ENCODE data around the gene SKIC8.

Gene SKIC8

GRCh38 chr15:78322243-78322642 lies 22.8 kb upstream of the SKIC8 start:
- no peak for DNase-seq (ENCODE audit: low read depth in 1 of 2, low spot score in 1 of 2)

- DNase-seq (ENCODE audit: low read depth in 1 of 2, low spot score in 1 of 2): no peak
Measured at GRCh38 chr15:78321786-78322185, 22.4 kb upstream of the SKIC8 start.

- no peak for DNase-seq (ENCODE audit: low read depth in 1 of 2, low spot score in 1 of 2)
Measured at GRCh38 chr15:78321041-78321570, 21.7 kb upstream of the SKIC8 start.

GRCh38 chr15:78320183-78320582 lies 20.8 kb upstream of the SKIC8 start:
- DNase-seq (ENCODE audit: low read depth in 1 of 2, low spot score in 1 of 2): no peak

- DNase-seq (ENCODE audit: low read depth in 1 of 2, low spot score in 1 of 2): no peak
Measured at GRCh38 chr15:78319588-78319987, 20.2 kb upstream of the SKIC8 start.

GRCh38 chr15:78317145-78317836 lies 17.9 kb upstream of the SKIC8 start:
- DNase-seq (ENCODE audit: low read depth in 1 of 2, low spot score in 1 of 2): no peak

GRCh38 chr15:78316283-78317083 lies 17.1 kb upstream of the SKIC8 start:
- no peak for DNase-seq (ENCODE audit: low read depth in 1 of 2, low spot score in 1 of 2)

- DNase-seq (ENCODE audit: low read depth in 1 of 2, low spot score in 1 of 2): no peak
Measured at GRCh38 chr15:78315686-78316282, 16.4 kb upstream of the SKIC8 start.

- DNase-seq (ENCODE audit: low read depth in 1 of 2, low spot score in 1 of 2): no peak
Measured at GRCh38 chr15:78314181-78314581, 14.8 kb upstream of the SKIC8 start.

- DNase-seq (ENCODE audit: low read depth in 1 of 2, low spot score in 1 of 2): no peak
Measured at GRCh38 chr15:78313383-78313782, 14.0 kb upstream of the SKIC8 start.

GRCh38 chr15:78312957-78313356 lies 13.5 kb upstream of the SKIC8 start:
- DNase-seq (ENCODE audit: low read depth in 1 of 2, low spot score in 1 of 2): no peak

- DNase-seq (ENCODE audit: low read depth in 1 of 2, low spot score in 1 of 2): no peak
Measured at GRCh38 chr15:78312536-78312935, 13.1 kb upstream of the SKIC8 start.

GRCh38 chr15:78311292-78311691 lies 11.9 kb upstream of the SKIC8 start:
- DNase-seq (ENCODE audit: low read depth in 1 of 2, low spot score in 1 of 2): no peak

GRCh38 chr15:78308422-78309032 lies 9.1 kb upstream of the SKIC8 start:
- no peak for DNase-seq (ENCODE audit: low read depth in 1 of 2, low spot score in 1 of 2)

GRCh38 chr15:78307976-78308375 lies 8.6 kb upstream of the SKIC8 start:
- no peak for DNase-seq (ENCODE audit: low read depth in 1 of 2, low spot score in 1 of 2)

GRCh38 chr15:78306176-78306774 lies 6.9 kb upstream of the SKIC8 start:
- no peak for DNase-seq (ENCODE audit: low read depth in 1 of 2, low spot score in 1 of 2)

GRCh38 chr15:78304216-78305066 lies 5.0 kb upstream of the SKIC8 start:
- DNase-seq (ENCODE audit: low read depth in 1 of 2, low spot score in 1 of 2): no peak

- DNase-seq (ENCODE audit: low read depth in 1 of 2, low spot score in 1 of 2): no peak
Measured at GRCh38 chr15:78302579-78303312, 3.3 kb upstream of the SKIC8 start.

- DNase-seq (ENCODE audit: low read depth in 1 of 2, low spot score in 1 of 2): no peak
Measured at GRCh38 chr15:78301828-78302227, 2.4 kb upstream of the SKIC8 start.

- no peak for DNase-seq (ENCODE audit: low read depth in 1 of 2, low spot score in 1 of 2)
Measured at GRCh38 chr15:78301326-78301725, 1.9 kb upstream of the SKIC8 start.

Measured in activated T-helper 1 cell treated with anti-CD3 and anti-CD28 coated beads, Interleukin-2, amount 50 U/mL, for 16 hours (primary cell).